Stimulated activated CD4-positive, alpha-beta T cell treated with anti-CD3 and anti-CD28 coated beads, TNF-alpha, amount 100 ng/mL, for 1 hour (primary cell): ENCODE results near the gene PTPN7.
A peak's percentile ranks its signal among the peaks of the same experiment; 100 is the strongest.
"Not testable (repeated sequence)": the region's sequence is repeated elsewhere in the genome, so short reads cannot be mapped to it uniquely, and the experiment has no call there.

Experiments
- DNase-seq, 3 donors: peaks; one replicate each; pipeline ENCODE4 v3.0.0-alpha.2; 2020; ENCODE audit warnings: low read depth in 3 of 3, low spot score in 1 of 3

PTPN7 gene

GRCh38 chr1:202167054-202167453 is 6.7 kb upstream of the PTPN7 start:
- not testable (repeated sequence) for DNase-seq

- DNase-seq, result no peak
Measured at GRCh38 chr1:202165942-202166843, 5.8 kb upstream of the PTPN7 start.

DNA sequence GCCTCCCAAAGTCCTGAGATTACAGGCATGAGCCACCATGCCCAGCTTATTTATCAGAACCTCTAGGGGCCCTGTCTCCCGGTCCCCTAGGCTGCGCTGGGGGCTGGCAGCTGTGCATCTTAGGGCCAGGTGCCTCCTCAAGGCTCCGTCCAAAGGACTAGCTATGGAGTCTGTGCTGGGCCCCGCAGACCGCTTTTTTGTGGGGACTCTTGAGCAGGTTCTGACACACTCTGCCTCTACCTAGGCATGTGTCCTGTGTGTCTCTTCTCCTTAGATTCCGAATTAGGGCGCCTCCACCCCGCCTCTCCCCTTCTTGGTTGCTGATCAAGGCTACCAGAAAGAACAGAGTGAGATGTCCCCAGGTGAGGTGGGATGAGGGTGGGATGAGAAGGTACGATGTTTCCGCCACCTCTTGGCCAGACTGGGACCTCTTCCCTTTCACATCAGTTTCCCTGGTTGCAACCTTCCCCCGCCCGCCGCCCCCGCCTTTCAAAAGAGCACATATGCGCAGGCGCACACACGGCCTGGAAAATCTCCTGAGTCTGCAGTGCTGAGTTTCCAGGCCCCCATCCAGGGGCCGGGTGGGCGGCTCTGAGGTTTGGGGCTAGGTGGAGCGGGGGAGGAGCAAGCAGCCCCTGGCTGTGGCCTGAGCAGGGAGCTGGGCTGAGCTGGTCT is 5.0 kb upstream of the PTPN7 start:
- no peak for DNase-seq

GRCh38 chr1:202164271-202165037 is 4.1 kb upstream of the PTPN7 start:
- DNase-seq, result peak in 2 of 3 donors; percentile 47 to 55

DNA sequence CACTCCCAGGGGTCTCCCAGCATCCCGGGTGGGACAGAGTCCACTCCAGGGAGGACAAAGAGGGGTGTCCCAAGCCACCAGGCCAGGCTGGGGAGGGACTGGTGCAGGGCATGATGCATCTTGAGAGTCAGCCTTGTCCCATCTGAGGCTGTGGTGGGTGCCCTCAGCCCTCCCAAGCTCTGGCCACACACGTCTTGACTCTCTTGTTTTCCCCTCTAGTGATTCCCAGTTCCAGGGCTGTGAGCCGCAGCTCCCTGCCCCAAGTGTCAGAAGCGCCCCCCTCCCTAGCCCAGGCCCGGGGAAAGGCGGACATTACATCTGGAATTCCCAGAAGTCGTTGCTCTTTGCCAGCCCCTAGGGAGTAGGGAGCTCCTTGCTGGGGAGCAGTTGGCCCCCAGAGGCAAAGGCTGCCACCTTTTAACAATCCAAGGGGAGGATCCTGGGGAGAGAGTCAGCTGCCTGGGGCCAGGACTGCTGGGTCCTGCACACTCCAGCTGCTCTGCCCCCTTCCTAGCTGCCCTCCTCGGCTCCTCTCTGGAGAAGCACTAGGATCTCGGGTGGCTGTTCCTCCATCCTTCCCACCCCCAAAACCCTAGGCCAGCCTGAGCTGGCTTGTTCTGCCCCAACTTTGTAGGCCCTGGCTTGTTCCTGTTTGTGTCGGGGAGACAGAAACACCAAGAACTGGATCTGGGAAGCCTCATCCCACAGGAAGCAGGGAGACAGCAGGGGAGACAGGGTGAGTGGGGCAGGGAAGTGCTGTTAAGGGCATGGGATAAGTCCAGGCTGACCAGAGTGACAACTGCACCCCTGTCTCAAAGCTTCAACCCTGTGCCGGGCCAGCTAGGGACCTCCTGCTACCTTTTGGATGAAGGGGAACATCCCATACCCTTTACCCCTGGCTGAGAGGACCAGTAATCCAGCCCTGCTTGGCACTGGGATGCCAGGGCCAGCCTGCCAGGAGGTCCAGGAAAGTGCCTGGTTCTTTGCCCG is 3.2 kb upstream of the PTPN7 start:
- DNase-seq, result no peak

DNA sequence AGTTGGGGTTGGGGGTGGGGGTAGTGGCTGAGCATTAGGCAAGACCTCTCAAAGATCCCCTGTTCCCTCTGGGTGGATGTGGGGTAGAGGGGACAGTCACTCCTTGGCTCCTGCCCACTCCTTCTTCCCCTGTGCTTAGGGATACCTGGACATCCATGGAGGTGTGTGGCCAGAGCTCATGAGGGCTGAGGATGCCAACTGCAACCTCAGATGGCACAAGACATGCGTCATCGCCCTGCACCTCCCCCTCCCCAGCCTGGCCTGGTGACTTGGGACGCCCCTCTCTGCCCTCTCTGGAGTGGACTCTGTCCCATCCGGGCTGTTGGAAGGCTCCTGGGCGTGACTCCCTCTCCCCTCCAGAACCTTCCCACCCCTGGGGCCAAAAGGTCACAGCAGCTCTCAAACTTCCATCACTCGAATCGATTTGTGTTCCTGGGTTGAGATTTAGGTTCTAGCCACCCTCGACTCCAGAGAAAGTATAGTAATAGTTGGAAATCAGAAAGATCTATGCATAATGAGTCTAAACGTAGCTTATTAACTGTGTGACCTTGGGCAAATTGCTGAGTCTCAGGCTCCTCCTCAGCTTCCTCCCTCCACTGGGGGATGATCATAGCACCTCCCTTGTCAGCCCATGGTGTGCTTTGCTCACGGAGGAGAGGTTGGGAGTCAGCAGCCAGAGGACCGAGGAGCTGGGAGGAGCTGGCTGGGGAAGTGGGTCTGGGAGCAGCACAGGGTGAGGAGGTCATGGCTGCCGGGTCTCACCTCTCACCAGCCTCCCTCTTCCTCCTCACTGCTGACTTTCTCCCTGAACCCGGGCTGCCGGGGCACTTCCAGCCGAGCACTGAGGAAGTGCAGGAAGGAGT is 2.2 kb upstream of the PTPN7 start:
- DNase-seq, result no peak

DNA sequence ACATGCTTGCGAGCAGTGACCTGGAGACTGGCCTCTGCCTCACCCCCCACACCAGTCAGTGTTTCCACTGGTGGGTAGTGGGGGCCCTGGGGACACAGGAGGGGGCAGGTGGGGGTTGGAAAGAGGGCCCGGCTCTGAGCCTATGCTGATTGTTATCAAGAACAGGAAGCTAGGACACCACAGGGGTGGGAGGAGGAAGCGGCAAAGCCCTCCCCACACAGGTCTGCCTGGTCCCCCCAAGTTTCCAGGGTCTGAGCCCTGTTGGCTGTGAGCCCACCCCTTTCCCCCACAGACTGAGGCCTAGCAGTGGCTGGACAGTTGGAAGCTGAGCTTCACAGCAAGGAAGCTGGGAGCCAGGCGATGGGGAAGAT is 1.6 kb upstream of the PTPN7 start:
- DNase-seq, result peak in 1 of 3 donors; percentile 27

GRCh38 chr1:202161151-202162046 is 997 bp upstream of the PTPN7 start:
- no peak for DNase-seq

DNA sequence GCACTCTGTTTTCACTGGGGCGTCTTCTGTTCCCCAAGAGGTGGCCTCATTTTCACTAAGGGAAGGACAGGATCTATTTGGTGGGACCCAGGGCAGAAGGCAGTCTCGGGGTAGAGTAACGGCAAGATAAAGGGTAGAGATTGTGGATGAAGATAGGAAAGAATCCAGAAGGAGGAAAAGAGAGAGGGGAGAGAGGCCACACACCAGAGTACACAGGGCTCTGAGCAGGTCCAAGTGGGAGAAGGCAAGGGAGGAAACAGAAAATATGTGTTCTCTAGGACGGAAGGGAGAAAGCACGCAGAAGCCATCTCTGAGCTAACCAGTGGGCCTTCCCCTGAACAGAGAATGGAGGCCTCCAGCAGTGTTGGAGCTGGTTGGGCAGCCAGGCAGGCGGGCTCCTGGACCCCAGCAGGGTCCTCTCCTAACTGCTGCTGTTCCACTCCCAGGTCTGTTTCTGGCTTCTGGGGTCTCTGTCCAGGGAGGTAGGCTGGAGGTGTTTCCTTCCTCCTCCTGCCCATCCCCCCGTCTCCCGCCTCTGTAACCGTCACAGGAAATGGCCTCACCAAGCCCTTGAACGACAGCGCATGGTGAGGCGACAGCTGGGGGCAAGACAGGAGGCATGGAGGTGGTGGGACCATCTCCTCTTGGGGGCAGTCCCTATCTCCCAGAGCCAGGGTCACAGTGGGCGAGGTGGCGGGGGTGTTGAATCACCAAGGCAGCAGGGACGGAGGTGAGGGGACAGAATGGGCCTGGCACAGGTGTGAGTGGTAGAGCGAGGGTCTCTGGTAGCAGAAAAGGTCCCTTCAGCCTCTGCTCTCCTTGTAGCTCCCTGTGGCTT is 649 bp downstream of the PTPN7 start:
- peak in 1 of 3 donors; percentile 48 for DNase-seq

GRCh38 chr1:202158810-202159533 is 1.4 kb downstream of the PTPN7 start:
- no peak for DNase-seq

DNA sequence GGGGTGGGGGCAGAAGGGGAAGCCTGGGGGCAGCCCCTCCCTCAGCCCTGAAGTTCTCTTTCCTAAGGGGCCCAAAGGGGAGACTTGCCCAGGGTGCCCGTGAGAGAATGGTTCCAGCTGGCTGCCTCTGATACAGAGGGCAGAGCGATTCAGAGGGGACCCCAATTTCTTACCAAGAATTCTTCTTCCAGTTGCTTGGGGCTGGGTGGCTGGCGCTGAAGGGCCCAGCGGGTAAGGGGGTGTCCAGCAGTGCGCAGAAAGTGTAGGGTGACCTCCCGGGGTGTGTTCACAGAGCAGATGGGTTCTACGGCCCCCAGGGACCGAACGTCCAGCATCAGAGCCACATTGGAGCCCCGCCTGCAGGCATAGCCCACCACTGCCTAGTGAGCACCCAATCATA is 2.5 kb downstream of the PTPN7 start:
- DNase-seq, result no peak

GRCh38 chr1:202156590-202156989 is 3.8 kb downstream of the PTPN7 start:
- DNase-seq, result no peak

GRCh38 chr1:202155478-202156021 is 4.9 kb downstream of the PTPN7 start:
- no peak for DNase-seq

DNA sequence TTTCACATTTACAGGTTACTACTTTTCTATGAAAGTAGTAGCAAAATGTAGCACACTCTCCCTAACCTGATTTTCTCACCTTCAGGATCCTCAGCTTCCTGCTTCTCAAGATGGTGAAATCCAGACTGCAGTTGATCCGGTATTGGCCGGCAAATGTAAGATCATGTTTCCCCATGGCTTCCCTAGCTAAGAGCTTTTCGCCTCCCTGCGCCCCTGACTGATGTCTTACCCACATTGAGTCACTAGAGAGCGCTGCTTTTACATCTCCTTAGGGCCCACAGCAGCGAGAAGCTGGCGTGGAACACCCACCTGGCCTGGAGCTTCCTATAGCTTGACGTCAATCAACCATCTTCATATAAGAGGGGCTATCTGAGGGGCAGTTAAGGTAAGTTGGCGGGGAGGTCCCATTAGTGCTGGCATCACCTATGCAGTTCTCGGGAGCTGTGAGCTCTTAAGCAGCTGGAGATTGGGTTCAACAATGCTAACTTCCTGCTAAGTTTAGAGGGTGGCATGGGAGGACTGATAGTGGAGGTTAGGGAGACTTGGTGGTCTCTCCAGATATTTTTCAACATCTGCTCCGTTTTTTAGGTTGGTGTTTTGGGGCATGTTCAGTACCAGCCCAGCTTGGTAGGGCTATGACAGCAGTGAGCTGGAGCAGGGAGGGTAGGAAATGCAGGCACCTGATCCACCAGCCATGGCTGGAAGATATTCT is 5.5 kb downstream of the PTPN7 start:
- DNase-seq, result no peak

GRCh38 chr1:202154148-202154765 is 6.1 kb downstream of the PTPN7 start:
- DNase-seq, result no peak

DNA sequence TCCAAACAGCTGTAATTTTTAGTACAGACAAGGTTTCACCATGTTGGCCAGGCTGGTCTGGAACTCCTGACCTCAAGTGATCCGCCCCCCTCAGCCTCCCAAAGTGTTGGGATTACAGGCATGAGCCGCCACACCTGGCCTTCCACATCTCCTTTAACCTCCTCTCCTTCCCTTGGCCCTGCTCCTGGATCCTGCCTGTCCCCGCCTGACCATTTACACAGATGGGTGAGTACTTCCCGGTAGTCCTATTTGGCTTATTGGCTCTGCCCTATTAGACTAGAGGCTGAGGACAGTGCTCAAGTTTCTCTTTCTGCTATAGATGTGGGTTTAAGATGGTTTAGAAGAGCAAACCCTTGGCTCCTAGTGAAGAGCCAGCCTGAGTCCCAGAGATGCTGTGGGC is 7.1 kb downstream of the PTPN7 start:
- no peak for DNase-seq
